HepG2 (cell line): Measurements from ENCODE around the gene LIN28A. TPM values are rescaled to one million over a fixed set of nuclear protein-coding genes. Genes with fewer than 3 reads are reported as not detected.
A peak's percentile ranks its signal among the peaks of the same experiment; 100 is the strongest.

Experiments used
- AKNA ChIP-seq: sonication (generic); formaldehyde crosslinking; IDR thresholded peaks from 2 replicates; pipeline ENCODE4 v1.4.0; 2020; ENCODE audit warnings: missing genetic modification reagents, borderline replicate concordance
- ESRRA ChIP-seq: sonication (generic); formaldehyde crosslinking; IDR thresholded peaks from 2 replicates; pipeline ENCODE4 v1.5.1; 2020; ENCODE audit warnings: mild to moderate bottlenecking, low read depth, missing genetic modification reagents
- JARID2 ChIP-seq: sonication (generic); formaldehyde crosslinking; IDR thresholded peaks from 2 replicates; pipeline ENCODE4 v1.8.1; 2023; ENCODE audit warnings: missing genetic modification reagents, inconsistent platforms; ENCODE audit not compliant: insufficient replicate concordance
- MIER3 ChIP-seq: IDR thresholded peaks from 2 replicates; pipeline ENCODE4 v1.6.1; 2016; ENCODE audit warnings: missing compliant biosample characterization, borderline replicate concordance
- STAG1 ChIP-seq: sonication (generic); formaldehyde crosslinking; IDR thresholded peaks from 2 replicates; pipeline ENCODE4 v1.4.0; 2020; ENCODE audit warnings: missing genetic modification reagents
- ZBTB49 ChIP-seq: sonication (generic); formaldehyde crosslinking; IDR thresholded peaks from 2 replicates; pipeline ENCODE4 v1.4.0; 2020; ENCODE audit warnings: missing genetic modification reagents, borderline replicate concordance
- ZNF598 ChIP-seq: sonication (generic); formaldehyde crosslinking; IDR thresholded peaks from 2 replicates; pipeline ENCODE4 v1.5.1; 2020; ENCODE audit warnings: mild to moderate bottlenecking, missing genetic modification reagents, borderline replicate concordance
- ZNF720 ChIP-seq: sonication (generic); formaldehyde crosslinking; IDR thresholded peaks from 2 replicates; pipeline ENCODE4 v1.4.0; 2020; ENCODE audit warnings: missing genetic modification reagents
- ZNF75D ChIP-seq: sonication (generic); formaldehyde crosslinking; IDR thresholded peaks from 2 replicates; pipeline ENCODE4 v1.8.1; 2023; ENCODE audit warnings: missing genetic modification reagents, mild to moderate bottlenecking, borderline replicate concordance
- polyA plus RNA-seq, 8 experiments: library from polyadenylated mRNA; depleted of rRNA in 3 of 8; stranded (reverse) in 7 of 8; unstranded in 1 of 8; fragments of >200 nt; fragmentation: Illumina TruSeq in 4 of 8; extraction: Trizol in 4 of 8; gene quantifications; 2 replicates each; pipeline versions ENCODE4 v1.2.1 to v1.2.3, GENCODE V29; 2011 to 2016; ENCODE audit warnings: low read depth in 4 of 8, missing spikeins in 1 of 8, mixed read lengths in 1 of 8; ENCODE audit not compliant: insufficient read depth in 1 of 8
- total RNA-seq, 5 experiments: library from RNA; depleted of rRNA; stranded (reverse); fragments of >200 nt; fragmentation: Illumina TruSeq; extraction: Trizol; gene quantifications; 2 replicates each; pipeline ENCODE4 v1.2.3, GENCODE V29; 2016; ENCODE audit warnings: low read depth in 1 of 5
- TF ChIP-seq, protein P1 (sequence below): sonication (generic); formaldehyde crosslinking; IDR thresholded peaks from 2 replicates; pipeline ENCODE4 v1.8.1; 2023; ENCODE audit warnings: missing genetic modification reagents, mild to moderate bottlenecking, borderline replicate concordance
- TF ChIP-seq, protein P2 (sequence below): IDR thresholded peaks from 2 replicates; pipeline ENCODE4 v1.6.1; 2012; ENCODE audit warnings: low read depth, low read length, improper control_type of control experiment
- TF ChIP-seq, protein P3 (sequence below): sonication (generic); formaldehyde crosslinking; IDR thresholded peaks from 2 replicates; pipeline ENCODE4 v1.5.0; 2020; ENCODE audit warnings: mild to moderate bottlenecking, missing genetic modification reagents

The LIN28A gene
- total and polyA plus RNA-seq, 2 of the 13 experiments (the other 11 are each of a cell fraction or from before 2014, with no cell fraction given) = not detected

GRCh38 chr1:26408604-26409003, 2.0 kb upstream of the LIN28A start (continued):
- peak; percentile 100 for TF ChIP-seq AKNA (CRISPR knock-in tag)
- peak; percentile 100 for TF ChIP-seq MIER3
- peak; percentile 100 for TF ChIP-seq JARID2
- peak; percentile 57 for TF ChIP-seq STAG1
- TF ChIP-seq ZBTB49 = peak; percentile 100
- TF ChIP-seq, protein P1, sequence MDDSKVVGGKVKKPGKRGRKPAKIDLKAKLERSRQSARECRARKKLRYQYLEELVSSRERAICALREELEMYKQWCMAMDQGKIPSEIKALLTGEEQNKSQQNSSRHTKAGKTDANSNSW = peak; percentile 100
- TF ChIP-seq ZNF75D (CRISPR knock-in tag) = peak; percentile 100
- peak; percentile 99 for TF ChIP-seq ZNF720 (CRISPR knock-in tag)
- peak; percentile 100 for TF ChIP-seq ZNF598
- TF ChIP-seq ESRRA (CRISPR knock-in tag) = peak; percentile 96
- TF ChIP-seq, protein P2, sequence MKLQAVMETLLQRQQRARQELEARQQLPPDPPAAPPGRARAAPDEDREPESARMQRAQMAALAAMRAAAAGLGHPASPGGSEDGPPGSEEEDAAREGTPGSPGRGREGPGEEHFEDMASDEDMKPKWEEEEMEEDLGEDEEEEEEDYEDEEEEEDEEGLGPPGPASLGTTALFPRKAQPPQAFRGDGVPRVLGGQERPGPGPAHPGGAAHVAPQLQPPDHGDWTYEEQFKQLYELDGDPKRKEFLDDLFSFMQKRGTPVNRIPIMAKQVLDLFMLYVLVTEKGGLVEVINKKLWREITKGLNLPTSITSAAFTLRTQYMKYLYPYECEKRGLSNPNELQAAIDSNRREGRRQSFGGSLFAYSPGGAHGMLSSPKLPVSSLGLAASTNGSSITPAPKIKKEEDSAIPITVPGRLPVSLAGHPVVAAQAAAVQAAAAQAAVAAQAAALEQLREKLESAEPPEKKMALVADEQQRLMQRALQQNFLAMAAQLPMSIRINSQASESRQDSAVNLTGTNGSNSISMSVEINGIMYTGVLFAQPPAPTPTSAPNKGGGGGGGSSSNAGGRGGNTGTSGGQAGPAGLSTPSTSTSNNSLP = no peak
- TF ChIP-seq, protein P3, sequence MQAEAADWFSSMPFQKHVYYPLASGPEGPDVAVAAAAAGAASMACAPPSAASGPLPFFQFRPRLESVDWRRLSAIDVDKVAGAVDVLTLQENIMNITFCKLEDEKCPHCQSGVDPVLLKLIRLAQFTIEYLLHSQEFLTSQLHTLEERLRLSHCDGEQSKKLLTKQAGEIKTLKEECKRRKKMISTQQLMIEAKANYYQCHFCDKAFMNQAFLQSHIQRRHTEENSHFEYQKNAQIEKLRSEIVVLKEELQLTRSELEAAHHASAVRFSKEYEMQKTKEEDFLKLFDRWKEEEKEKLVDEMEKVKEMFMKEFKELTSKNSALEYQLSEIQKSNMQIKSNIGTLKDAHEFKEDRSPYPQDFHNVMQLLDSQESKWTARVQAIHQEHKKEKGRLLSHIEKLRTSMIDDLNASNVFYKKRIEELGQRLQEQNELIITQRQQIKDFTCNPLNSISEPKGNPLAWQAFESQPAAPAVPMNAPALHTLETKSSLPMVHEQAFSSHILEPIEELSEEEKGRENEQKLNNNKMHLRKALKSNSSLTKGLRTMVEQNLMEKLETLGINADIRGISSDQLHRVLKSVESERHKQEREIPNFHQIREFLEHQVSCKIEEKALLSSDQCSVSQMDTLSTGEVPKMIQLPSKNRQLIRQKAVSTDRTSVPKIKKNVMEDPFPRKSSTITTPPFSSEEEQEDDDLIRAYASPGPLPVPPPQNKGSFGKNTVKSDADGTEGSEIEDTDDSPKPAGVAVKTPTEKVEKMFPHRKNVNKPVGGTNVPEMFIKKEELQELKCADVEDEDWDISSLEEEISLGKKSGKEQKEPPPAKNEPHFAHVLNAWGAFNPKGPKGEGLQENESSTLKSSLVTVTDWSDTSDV (CRISPR knock-in tag) = peak; percentile 100
